ENCODE results near the gene GRIN3B. TPM values are rescaled to one million over a fixed set of nuclear protein-coding genes. Genes with fewer than 3 reads are reported as not detected.

Gene GRIN3B
- total and polyA plus RNA-seq, 7 experiments from 2014 or later, result 0.10 to 0.56 (median 0.19) TPM; not detected in 4

DNA sequence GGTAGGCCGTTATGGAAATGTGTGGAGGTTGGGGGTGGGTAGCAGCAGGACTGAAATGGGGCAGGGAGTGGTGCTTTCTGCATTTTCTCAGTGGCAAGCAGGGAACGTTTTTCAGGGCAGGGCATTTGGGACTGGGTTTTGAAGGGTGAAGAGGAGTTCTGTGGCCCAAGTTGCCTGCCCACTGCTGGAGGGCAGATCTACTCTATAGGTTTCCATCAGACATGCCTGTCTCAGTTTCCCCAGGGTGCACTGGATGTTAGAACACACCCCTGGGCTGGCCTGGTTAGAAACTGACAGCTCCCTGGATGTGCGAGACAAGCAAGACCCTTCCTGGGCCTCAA, 870 bp upstream of the GRIN3B start:
- no peak overlapping the region for H3K4me3 ChIP-seq (ENCODE audit: low read length)
- no peak overlapping the region for H3K27ac ChIP-seq (ENCODE audit: low read depth, low read length)
- peaks cover 7 to 44% (median 20%) of the 10 kb centered on the region in 5 donors for H3K27me3 Mint-ChIP-seq
- ATAC-seq (no peak), DNase-seq (no peak)
- H3K9me3 ChIP-seq (ENCODE audit: control insufficient read depth in 2 of 3, low read length in 3 of 3), result no peaks in the 10 kb centered on the region
- H3K27me3 ChIP-seq (ENCODE audit: control insufficient read depth in 2 of 2, insufficient read depth in 2 of 2, low read length in 2 of 2), result peaks cover 5 to 6% of the 10 kb centered on the region in 2 donors
- ChIA-PET POLR2A (interaction anchor here (0.7 kb wide), 1 partner anchor 91 kb away, joined by 3 read pairs; no protein-coding TSS in a partner anchor), CTCF (interaction anchor here (0.5 to 1.8 kb wide), 4 partner anchors 15 to 91 kb away, joined by 3 to 6 read pairs (median 3); partner anchors contain the start of gene WDR18)
- H3K4me1 Mint-ChIP-seq, result peaks cover 6 to 16% (median 11%) of the 10 kb centered on the region in 7 donors
- H3K36me3 ChIP-seq (ENCODE audit: control insufficient read depth in 2 of 3, insufficient read depth in 3 of 3, low read length in 3 of 3), result peaks cover 0 to 5% (median 0%) of the 10 kb centered on the region in 3 experiments
- H3K36me3 Mint-ChIP-seq, result peaks cover 0 to 4% (median 0%) of the 10 kb centered on the region in 5 donors
- peaks cover 0 to 5% (median 0%) of the 10 kb centered on the region in 11 donors for H3K9me3 Mint-ChIP-seq
- H3K4me1 ChIP-seq (ENCODE audit: control insufficient read depth in 2 of 2, insufficient read depth in 2 of 2, low read length in 2 of 2), result peaks cover 24% of the 10 kb centered on the region in 2 donors
- peak overlapping the region in 9 of 10 donors; percentile 27 to 83 (median 56) for H3K4me3 Mint-ChIP-seq
- H3K27ac Mint-ChIP-seq, result peak overlapping the region in 4 of 9 donors; percentile 52 to 72 (median 61)
- intact Hi-C loops (cut with micrococcal nuclease), result loop anchor here in 1 of 2 donors (5.0 kb wide), 1 partner anchor 227 kb away; no protein-coding TSS in a partner anchor

DNA sequence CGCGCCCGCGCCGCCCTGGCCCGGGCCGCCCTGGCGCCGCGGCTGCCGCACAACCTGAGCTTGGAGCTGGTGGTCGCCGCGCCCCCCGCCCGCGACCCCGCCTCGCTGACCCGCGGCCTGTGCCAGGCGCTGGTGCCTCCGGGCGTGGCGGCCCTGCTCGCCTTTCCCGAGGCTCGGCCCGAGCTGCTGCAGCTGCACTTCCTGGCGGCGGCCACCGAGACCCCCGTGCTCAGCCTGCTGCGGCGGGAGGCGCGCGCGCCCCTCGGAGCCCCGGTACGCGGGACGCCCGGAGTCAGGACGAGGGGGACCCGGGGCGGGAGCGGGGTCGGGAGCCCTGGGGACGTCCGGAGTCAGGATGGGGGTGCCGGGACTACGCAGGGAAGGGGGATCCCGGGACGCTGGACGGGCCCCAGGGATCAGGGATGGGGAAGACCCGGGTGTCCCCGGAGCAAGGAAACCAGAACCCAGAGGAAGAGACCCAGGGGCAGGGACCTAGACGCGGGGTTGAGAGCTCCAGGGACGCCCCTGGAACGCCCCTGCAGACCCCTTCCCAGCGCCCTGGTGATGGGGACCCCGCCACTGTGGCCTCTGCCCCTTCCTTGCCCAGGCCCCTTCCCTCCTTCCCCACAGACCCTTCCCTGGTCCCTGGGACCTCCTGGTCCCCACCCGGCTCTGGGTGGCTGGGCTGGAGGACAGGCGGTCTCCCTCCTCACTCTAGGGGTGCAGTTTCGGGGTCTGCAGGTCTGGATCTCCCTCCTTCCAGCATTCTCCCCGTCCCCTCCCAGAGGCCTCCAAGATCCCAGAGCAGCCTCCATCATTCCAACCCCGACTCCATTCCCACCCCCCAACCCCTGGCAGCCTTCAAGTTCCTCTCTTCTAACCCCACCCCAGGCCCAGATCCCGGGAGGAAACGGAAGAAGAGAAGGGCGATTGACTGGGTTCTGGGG, 645 bp downstream of the GRIN3B start:
- Mint-ChIP-seq H3K4me1 (peaks cover 6 to 16% (median 12%) of the 10 kb centered on the region in 7 donors), H3K27me3 (peaks cover 7 to 44% (median 20%) of the 10 kb centered on the region in 5 donors), H3K36me3 (peaks cover 0 to 4% (median 0%) of the 10 kb centered on the region in 5 donors), H3K27ac (peak overlapping the region in 2 of 9 donors; percentile 24 to 25), H3K9me3 (peaks cover 0 to 5% (median 0%) of the 10 kb centered on the region in 11 donors), H3K4me3 (peak overlapping the region in 5 of 10 donors; percentile 21 to 75 (median 45))
- intact Hi-C loops (cut with micrococcal nuclease), result loop anchor here (1.0 to 2.0 kb wide), 4 partner anchors 17 to 144 kb away; partner anchors contain the start of gene WDR18 (in 1 of the 2)
- Histone ChIP-seq H3K9me3 (ENCODE audit: control insufficient read depth in 2 of 3, low read length in 3 of 3) (no peaks in the 10 kb centered on the region), H3K27me3 (ENCODE audit: control insufficient read depth in 2 of 2, insufficient read depth in 2 of 2, low read length in 2 of 2) (peaks cover 5 to 6% of the 10 kb centered on the region in 2 donors), H3K36me3 (ENCODE audit: control insufficient read depth in 2 of 3, insufficient read depth in 3 of 3, low read length in 3 of 3) (no peaks in the 10 kb centered on the region), H3K4me1 (ENCODE audit: control insufficient read depth in 2 of 2, insufficient read depth in 2 of 2, low read length in 2 of 2) (peaks cover 19 to 24% of the 10 kb centered on the region in 2 donors), H3K4me3 (ENCODE audit: low read length) (no peak overlapping the region), H3K27ac (ENCODE audit: low read depth, low read length) (no peak overlapping the region)
- DNase-seq (no peak), ATAC-seq (no peak)
- POLR2A ChIA-PET, result no interaction called here
- CTCF ChIA-PET, result interaction anchor here (0.8 to 1.1 kb wide), 3 partner anchors 12 to 152 kb away, joined by 3 to 4 read pairs (median 3); no protein-coding TSS in a partner anchor

DNA sequence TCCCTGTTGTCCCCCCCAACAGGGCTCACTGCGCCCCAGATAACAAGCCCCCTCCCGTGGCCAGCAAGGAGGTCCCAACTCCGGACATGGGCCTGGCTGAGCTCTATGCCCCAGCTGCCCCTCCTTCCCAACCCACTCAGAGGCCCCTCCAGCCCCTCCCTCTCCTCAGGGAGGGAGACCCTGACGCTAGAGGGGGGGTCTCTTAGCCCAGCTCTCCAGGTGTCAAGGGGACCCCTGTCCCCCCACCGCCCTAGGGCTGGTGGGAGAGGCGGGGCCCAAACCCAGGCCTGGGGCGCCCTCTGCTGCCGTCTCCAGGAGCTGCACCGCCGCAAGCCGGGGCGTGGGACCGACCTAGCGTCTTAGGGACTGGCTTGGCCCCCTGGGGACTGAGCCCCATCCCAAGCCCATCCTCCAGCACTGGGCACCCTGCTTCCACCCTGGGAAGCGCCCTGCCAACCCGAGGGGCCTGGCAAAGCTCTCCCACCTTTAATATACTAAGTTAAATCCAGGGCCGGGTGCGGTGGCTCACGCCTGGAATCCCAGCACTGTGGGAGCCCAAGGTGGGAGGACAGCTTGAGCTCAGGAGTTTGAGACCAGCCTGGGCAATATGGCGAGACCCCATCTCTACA, 1.4 kb downstream of the GRIN3B start:
- intact Hi-C loops (cut with micrococcal nuclease), result loop anchor here (1.0 to 2.0 kb wide), 4 partner anchors 17 to 144 kb away; partner anchors contain the start of gene WDR18 (in 1 of the 2)
- peaks cover 7 to 39% (median 20%) of the 10 kb centered on the region in 5 donors for H3K27me3 Mint-ChIP-seq
- no peaks in the 10 kb centered on the region for H3K9me3 ChIP-seq (ENCODE audit: control insufficient read depth in 2 of 3, low read length in 3 of 3)
- CTCF ChIA-PET, result interaction anchor here (0.6 to 1.1 kb wide), 4 partner anchors 11 to 192 kb away, joined by 3 to 4 read pairs (median 3); no protein-coding TSS in a partner anchor
- no peak overlapping the region for H3K27ac ChIP-seq (ENCODE audit: low read depth, low read length)
- H3K4me1 Mint-ChIP-seq, result peaks cover 1 to 13% (median 7%) of the 10 kb centered on the region in 7 donors
- H3K9me3 Mint-ChIP-seq, result peaks cover 0 to 5% (median 0%) of the 10 kb centered on the region in 11 donors
- H3K4me3 ChIP-seq (ENCODE audit: low read length), result no peak overlapping the region
- peak overlapping the region in 4 of 10 donors; percentile 21 to 75 (median 44) for H3K4me3 Mint-ChIP-seq
- ATAC-seq (peak; percentile 83), DNase-seq (peak; percentile 45 to 82 (median 70))
- H3K36me3 Mint-ChIP-seq, result peaks cover 0 to 4% (median 0%) of the 10 kb centered on the region in 5 donors
- no peaks in the 10 kb centered on the region for H3K36me3 ChIP-seq (ENCODE audit: control insufficient read depth in 2 of 3, insufficient read depth in 3 of 3, low read length in 3 of 3)
- POLR2A ChIA-PET, result no interaction called here
- H3K27me3 ChIP-seq (ENCODE audit: control insufficient read depth in 2 of 2, insufficient read depth in 2 of 2, low read length in 2 of 2), result peaks cover 5 to 6% of the 10 kb centered on the region in 2 donors
- H3K27ac Mint-ChIP-seq, result peak overlapping the region in 1 of 9 donors; percentile 24
- H3K4me1 ChIP-seq (ENCODE audit: control insufficient read depth in 2 of 2, insufficient read depth in 2 of 2, low read length in 2 of 2), result peaks cover 14 to 17% of the 10 kb centered on the region in 2 donors

DNA sequence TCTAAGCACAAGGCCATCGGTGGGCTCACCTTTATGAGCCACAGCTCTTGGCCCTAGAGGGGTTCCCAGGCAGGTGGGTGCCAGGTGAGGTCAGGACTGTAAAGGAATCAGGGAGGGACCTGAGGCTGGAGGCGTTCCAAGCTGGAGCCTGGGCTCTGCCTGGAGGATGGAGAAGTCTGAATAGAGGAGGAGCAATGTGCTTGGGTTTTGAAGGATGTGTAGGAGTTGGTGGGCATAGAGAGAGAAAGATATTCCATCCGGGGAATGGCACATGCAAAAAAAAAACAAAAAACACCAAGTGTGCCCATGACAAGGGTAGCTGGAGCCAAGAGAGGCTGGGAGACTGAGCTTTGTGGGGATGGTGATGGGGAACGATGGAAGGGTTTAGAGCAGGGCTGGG, 2.4 kb downstream of the GRIN3B start:
- H3K27me3 Mint-ChIP-seq, result peaks cover 7 to 31% (median 20%) of the 10 kb centered on the region in 5 donors
- peak overlapping the region in 3 of 9 donors; percentile 1 to 72 (median 5) for H3K27ac Mint-ChIP-seq
- no peak overlapping the region for H3K27ac ChIP-seq (ENCODE audit: low read depth, low read length)
- intact Hi-C loops (cut with micrococcal nuclease), result no loop called here
- H3K9me3 Mint-ChIP-seq, result peaks cover 0 to 7% (median 0%) of the 10 kb centered on the region in 11 donors
- CTCF ChIA-PET, result no interaction called here
- peaks cover 5 to 6% of the 10 kb centered on the region in 2 donors for H3K27me3 ChIP-seq (ENCODE audit: control insufficient read depth in 2 of 2, insufficient read depth in 2 of 2, low read length in 2 of 2)
- H3K4me3 ChIP-seq (ENCODE audit: low read length), result no peak overlapping the region
- H3K36me3 ChIP-seq (ENCODE audit: control insufficient read depth in 2 of 3, insufficient read depth in 3 of 3, low read length in 3 of 3), result no peaks in the 10 kb centered on the region
- peak overlapping the region in 1 of 10 donors; percentile 48 for H3K4me3 Mint-ChIP-seq
- H3K36me3 Mint-ChIP-seq, result peaks cover 0 to 4% (median 0%) of the 10 kb centered on the region in 5 donors
- POLR2A ChIA-PET, result interaction anchor here (0.7 kb wide), 1 partner anchor 78 kb away, joined by 4 read pairs; no protein-coding TSS in a partner anchor
- H3K9me3 ChIP-seq (ENCODE audit: control insufficient read depth in 2 of 3, low read length in 3 of 3), result no peaks in the 10 kb centered on the region
- DNase-seq (no peak), ATAC-seq (no peak)
- H3K4me1 Mint-ChIP-seq, result peaks cover 0 to 9% (median 5%) of the 10 kb centered on the region in 7 donors
- peaks cover 6 to 11% of the 10 kb centered on the region in 2 donors for H3K4me1 ChIP-seq (ENCODE audit: control insufficient read depth in 2 of 2, insufficient read depth in 2 of 2, low read length in 2 of 2)

DNA sequence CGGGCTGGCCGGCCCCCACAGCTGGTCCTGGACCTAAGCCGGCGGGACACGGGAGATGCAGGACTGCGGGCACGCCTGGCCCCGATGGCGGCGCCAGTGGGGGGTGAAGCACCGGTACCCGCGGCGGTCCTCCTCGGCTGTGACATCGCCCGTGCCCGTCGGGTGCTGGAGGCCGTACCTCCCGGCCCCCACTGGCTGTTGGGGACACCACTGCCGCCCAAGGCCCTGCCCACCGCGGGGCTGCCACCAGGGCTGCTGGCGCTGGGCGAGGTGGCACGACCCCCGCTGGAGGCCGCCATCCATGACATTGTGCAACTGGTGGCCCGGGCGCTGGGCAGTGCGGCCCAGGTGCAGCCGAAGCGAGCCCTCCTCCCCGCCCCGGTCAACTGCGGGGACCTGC, 3.1 kb downstream of the GRIN3B start:
- Mint-ChIP-seq H3K4me1 (peaks cover 0 to 9% (median 5%) of the 10 kb centered on the region in 7 donors), H3K36me3 (peaks cover 0 to 4% (median 0%) of the 10 kb centered on the region in 5 donors), H3K9me3 (peaks cover 0 to 7% (median 0%) of the 10 kb centered on the region in 11 donors), H3K4me3 (no peak overlapping the region), H3K27me3 (peaks cover 7 to 24% (median 13%) of the 10 kb centered on the region in 5 donors), H3K27ac (no peak overlapping the region)
- Histone ChIP-seq H3K4me1 (ENCODE audit: control insufficient read depth in 2 of 2, insufficient read depth in 2 of 2, low read length in 2 of 2) (peaks cover 6 to 11% of the 10 kb centered on the region in 2 donors), H3K27ac (ENCODE audit: low read depth, low read length) (no peak overlapping the region), H3K4me3 (ENCODE audit: low read length) (no peak overlapping the region), H3K36me3 (ENCODE audit: control insufficient read depth in 2 of 3, insufficient read depth in 3 of 3, low read length in 3 of 3) (peaks cover 0 to under 1% (median 0%) of the 10 kb centered on the region in 3 experiments), H3K27me3 (ENCODE audit: control insufficient read depth in 2 of 2, insufficient read depth in 2 of 2, low read length in 2 of 2) (peaks cover 5 to 6% of the 10 kb centered on the region in 2 donors), H3K9me3 (ENCODE audit: control insufficient read depth in 2 of 3, low read length in 3 of 3) (no peaks in the 10 kb centered on the region)
- CTCF ChIA-PET, result no interaction called here
- intact Hi-C loops (cut with micrococcal nuclease), result no loop called here
- DNase-seq, result no peak
- ATAC-seq, result no peak
- POLR2A ChIA-PET, result no interaction called here
